Vagina (tissue), 2 donors: ENCODE data around the gene BAX. TPM values are rescaled to one million over a fixed set of nuclear protein-coding genes. Genes with fewer than 3 reads are reported as not detected.

ENCODE experiments used
- DNase-seq, 2 donors: peaks; one replicate each; pipeline ENCODE4 v3.0.0-alpha.2; 2017; ENCODE audit errors: extremely low spot score in 2 of 2
- H3K27ac ChIP-seq: fragments of 200-600 bp; sonication (generic); one replicate; pipeline ENCODE4 v1.5.1; 2019
- H3K27me3 ChIP-seq: fragments of 200-600 bp; sonication (generic); one replicate; pipeline ENCODE4 v1.5.1; 2019
- H3K36me3 ChIP-seq, 2 donors: fragments of 200-600 bp; sonication (generic); one replicate each; pipeline ENCODE4 v1.5.1; 2017 to 2019
- H3K4me1 ChIP-seq: fragments of 200-600 bp; sonication (generic); one replicate; pipeline ENCODE4 v1.5.1; 2019
- H3K4me3 ChIP-seq, 2 donors: fragments of 200-600 bp; sonication (generic); 1 replicate in 1 of 2; 2 replicates in 1 of 2; pipeline ENCODE4 v1.5.1; 2016 to 2019
- H3K9me3 ChIP-seq: fragments of 200-600 bp; sonication (generic); one replicate; pipeline ENCODE4 v1.5.1; 2019
- POLR2A ChIP-seq, 2 donors: fragments of 450-650 bp; IDR thresholded peaks; one replicate each; pipeline ENCODE4 v1.6.1; 2017; ENCODE audit warnings: antibody characterized with exemption in 2 of 2, mild to moderate bottlenecking in 2 of 2, moderate library complexity in 2 of 2
- POLR2AphosphoS5 ChIP-seq, 2 donors: sonication (generic); formaldehyde crosslinking; IDR thresholded peaks; one replicate each; pipeline ENCODE4 v1.9.0; 2017; ENCODE audit warnings: antibody characterized with exemption in 2 of 2, mild to moderate bottlenecking in 2 of 2, low read depth in 1 of 2; ENCODE audit not compliant: insufficient read depth in 1 of 2
- intact Hi-C: fragments of 100-400 bp; cut with DNase I; formaldehyde crosslinking; loops from one replicate; pipeline ENCODE4 v1.15.1; 2023
- total RNA-seq: library from RNA; depleted of rRNA; stranded (reverse); fragments of >200 nt; gene quantifications from one replicate; pipeline ENCODE4 v1.2.3, GENCODE V29; 2016
- TF ChIP-seq, protein P1 (sequence below), 3 experiments: fragments of 450-650 bp in 2 of 3; fragments of 200-600 bp in 1 of 3; sonication (generic) in 1 of 3; IDR thresholded peaks; one replicate each; pipeline ENCODE4 v1.5.1; 2017 to 2019; ENCODE audit warnings: antibody characterized with exemption in 3 of 3, mild to moderate bottlenecking in 2 of 3, moderate library complexity in 2 of 3

Gene BAX
- total RNA-seq, 1 donor from 2014 or later = 52.3 TPM

DNA sequence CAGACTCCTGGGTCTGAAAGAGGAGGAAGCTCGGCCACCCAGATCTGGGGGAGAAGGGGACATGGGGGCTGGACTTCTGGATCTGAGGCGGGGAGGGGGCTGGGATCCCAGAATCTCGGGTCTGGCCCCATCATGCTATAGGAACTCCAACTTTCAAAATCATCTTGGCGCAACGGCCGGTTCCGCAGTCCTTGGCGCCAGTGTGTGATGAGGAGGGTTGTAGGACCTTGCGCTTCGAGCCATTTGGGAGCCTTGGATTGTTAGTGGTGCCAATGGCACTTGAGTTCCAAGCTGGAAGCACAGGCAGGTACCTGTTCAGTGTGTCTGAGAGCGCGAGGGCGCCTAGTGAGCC is 39.3 kb downstream of the BAX start:
- peaks cover 46% of the 10 kb centered on the region for H3K4me1 ChIP-seq
- DNase-seq = no peak
- no peaks in the 10 kb centered on the region for H3K27me3 ChIP-seq
- peak overlapping the region; percentile 90 to 98 for H3K4me3 ChIP-seq
- H3K9me3 ChIP-seq = no peaks in the 10 kb centered on the region
- H3K27ac ChIP-seq = peak overlapping the region; percentile 99
- peaks cover 0 to 7% of the 10 kb centered on the region in 2 donors for H3K36me3 ChIP-seq
- TF ChIP-seq, protein P1, sequence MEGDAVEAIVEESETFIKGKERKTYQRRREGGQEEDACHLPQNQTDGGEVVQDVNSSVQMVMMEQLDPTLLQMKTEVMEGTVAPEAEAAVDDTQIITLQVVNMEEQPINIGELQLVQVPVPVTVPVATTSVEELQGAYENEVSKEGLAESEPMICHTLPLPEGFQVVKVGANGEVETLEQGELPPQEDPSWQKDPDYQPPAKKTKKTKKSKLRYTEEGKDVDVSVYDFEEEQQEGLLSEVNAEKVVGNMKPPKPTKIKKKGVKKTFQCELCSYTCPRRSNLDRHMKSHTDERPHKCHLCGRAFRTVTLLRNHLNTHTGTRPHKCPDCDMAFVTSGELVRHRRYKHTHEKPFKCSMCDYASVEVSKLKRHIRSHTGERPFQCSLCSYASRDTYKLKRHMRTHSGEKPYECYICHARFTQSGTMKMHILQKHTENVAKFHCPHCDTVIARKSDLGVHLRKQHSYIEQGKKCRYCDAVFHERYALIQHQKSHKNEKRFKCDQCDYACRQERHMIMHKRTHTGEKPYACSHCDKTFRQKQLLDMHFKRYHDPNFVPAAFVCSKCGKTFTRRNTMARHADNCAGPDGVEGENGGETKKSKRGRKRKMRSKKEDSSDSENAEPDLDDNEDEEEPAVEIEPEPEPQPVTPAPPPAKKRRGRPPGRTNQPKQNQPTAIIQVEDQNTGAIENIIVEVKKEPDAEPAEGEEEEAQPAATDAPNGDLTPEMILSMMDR (IDR thresholded peaks at IDR 0.05) = no peak
- no peak for TF ChIP-seq POLR2AphosphoS5 (IDR thresholded peaks at IDR 0.05; ENCODE audit: insufficient read depth in 1 of 2, low read depth in 1 of 2)
- no peak for TF ChIP-seq POLR2A (IDR thresholded peaks at IDR 0.05)
- intact Hi-C loops = loop anchor here (10.0 kb wide), 1 partner anchor 151 kb away; no protein-coding TSS in a partner anchor

DNA sequence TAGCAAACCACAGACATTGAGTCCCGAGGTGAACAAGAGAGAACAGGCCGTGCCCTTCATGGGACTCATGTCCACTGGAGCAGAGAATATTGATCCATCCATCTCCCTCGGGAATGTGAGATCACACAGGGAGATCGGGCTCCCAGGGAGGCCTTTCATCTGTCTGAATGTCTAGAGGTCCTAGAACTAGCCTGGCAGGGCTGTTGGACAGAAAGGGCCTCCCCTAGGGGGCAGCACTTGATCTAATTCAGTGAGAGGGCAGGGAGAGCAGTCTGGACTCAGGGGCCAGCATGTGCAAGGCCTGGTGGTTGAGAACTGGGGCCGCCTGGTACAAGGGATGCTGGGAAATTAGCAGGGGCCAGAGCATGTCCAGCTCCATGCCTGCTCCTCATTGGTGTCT is 43.3 kb downstream of the BAX start:
- Histone ChIP-seq H3K27me3 (no peaks in the 10 kb centered on the region), H3K27ac (no peak overlapping the region), H3K4me3 (no peak overlapping the region), H3K4me1 (peaks cover 13% of the 10 kb centered on the region), H3K36me3 (peaks cover 0 to 8% of the 10 kb centered on the region in 2 donors), H3K9me3 (no peaks in the 10 kb centered on the region)
- TF ChIP-seq POLR2AphosphoS5 (IDR thresholded peaks at IDR 0.05; ENCODE audit: insufficient read depth in 1 of 2, low read depth in 1 of 2) = no peak
- TF ChIP-seq, protein P1 (IDR thresholded peaks at IDR 0.05) = no peak
- intact Hi-C loops = loop anchor here (10.0 kb wide), 1 partner anchor 147 kb away; no protein-coding TSS in a partner anchor
- no peak for DNase-seq

DNA sequence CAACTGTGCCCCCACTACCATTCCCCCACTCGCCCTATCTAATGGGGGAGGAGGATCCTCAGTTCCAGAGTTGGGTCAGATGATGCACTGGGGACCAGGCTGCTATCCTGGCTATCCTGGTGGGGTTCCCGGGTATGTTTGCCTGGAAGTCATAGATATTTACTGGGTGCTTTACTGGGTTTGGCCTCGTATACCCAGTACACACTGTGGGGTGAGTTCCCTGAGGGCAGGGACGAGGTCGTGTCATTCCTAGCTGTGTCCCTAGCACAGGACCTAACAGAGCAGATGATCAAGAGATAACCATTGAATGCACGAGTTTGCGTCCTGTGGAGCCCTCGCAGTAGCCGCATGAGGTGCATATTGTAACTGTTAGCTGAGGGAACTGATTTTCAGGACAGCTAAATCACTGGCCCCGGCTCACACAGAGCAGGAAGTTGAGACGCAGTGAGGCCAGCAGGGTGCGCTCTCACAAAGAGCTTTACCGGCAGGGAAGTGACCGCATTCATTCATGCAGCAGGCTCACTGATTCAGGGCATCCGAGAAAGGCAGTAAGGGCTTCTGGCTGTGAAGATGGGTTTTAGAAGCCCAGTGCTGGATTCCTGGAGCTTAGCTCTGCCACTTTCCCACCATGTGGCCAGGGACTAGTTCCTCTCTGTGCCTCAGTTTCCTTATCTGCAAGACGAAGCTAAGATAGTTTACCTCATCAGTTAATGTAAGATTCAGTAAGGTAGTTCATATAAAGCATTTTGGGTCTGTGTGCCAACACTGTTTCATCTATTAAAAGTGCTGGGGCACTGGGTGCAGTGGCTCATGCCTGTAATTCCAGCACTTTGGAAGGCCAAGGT is 45.0 kb downstream of the BAX start:
- intact Hi-C loops = loop anchor here (10.0 kb wide), 1 partner anchor 145 kb away; no protein-coding TSS in a partner anchor
- Histone ChIP-seq H3K36me3 (peaks cover 6 to 24% of the 10 kb centered on the region in 2 donors), H3K27me3 (no peaks in the 10 kb centered on the region), H3K4me3 (no peak overlapping the region), H3K27ac (no peak overlapping the region), H3K4me1 (peaks cover 5% of the 10 kb centered on the region), H3K9me3 (no peaks in the 10 kb centered on the region)
- TF ChIP-seq POLR2AphosphoS5 (IDR thresholded peaks at IDR 0.05; ENCODE audit: insufficient read depth in 1 of 2, low read depth in 1 of 2) (no peak), POLR2A (IDR thresholded peaks at IDR 0.05) (no peak)
- TF ChIP-seq, protein P1 (IDR thresholded peaks at IDR 0.05) = peak in 1 of 3 experiments; percentile 32
- no peak for DNase-seq

DNA sequence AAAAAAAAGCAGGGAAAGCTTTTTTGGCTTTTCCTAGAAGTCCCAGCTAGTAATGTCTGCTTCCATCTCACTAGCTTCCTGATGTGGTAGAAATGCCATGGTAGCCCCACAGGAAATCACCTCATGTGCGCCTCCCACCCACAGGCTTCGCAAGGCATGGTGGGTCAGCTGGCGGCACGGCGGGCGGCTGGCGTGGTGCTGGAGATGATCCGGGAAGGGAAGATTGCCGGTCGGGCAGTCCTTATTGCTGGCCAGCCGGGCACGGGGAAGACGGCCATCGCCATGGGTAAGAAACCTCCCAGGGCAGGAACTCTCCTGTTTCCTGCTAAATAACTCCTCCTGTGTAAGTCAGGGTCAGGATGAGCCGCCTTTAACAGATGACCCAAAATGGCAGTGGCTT is 49.5 kb downstream of the BAX start:
- DNase-seq = no peak
- H3K36me3 ChIP-seq = peaks cover 6 to 55% of the 10 kb centered on the region in 2 donors
- no peaks in the 10 kb centered on the region for H3K9me3 ChIP-seq
- H3K27ac ChIP-seq = no peak overlapping the region
- intact Hi-C loops = no loop called here
- no peaks in the 10 kb centered on the region for H3K4me1 ChIP-seq
- TF ChIP-seq POLR2A (IDR thresholded peaks at IDR 0.05) (no peak), POLR2AphosphoS5 (IDR thresholded peaks at IDR 0.05; ENCODE audit: insufficient read depth in 1 of 2, low read depth in 1 of 2) (no peak)
- TF ChIP-seq, protein P1 (IDR thresholded peaks at IDR 0.05) = no peak
- no peaks in the 10 kb centered on the region for H3K27me3 ChIP-seq
- no peak overlapping the region for H3K4me3 ChIP-seq
